GM12891 (cell line): ENCODE results near the gene SRGAP2B.
"Not testable (repeated sequence)": the region's sequence is repeated elsewhere in the genome, so short reads cannot be mapped to it uniquely, and the experiment has no call there.

ENCODE experiments used
- PAX5 ChIP-seq: IDR thresholded peaks from 2 replicates; pipeline ENCODE4 v1.6.1; 2011; ENCODE audit warnings: low read length, moderate library complexity, mild to moderate bottlenecking; ENCODE audit not compliant: insufficient read depth, severe bottlenecking
- POLR2A ChIP-seq: IDR thresholded peaks from 2 replicates; pipeline ENCODE4 v1.6.1; 2011; ENCODE audit warnings: low read depth, low read length, control low read depth
- POLR2AphosphoS5 ChIP-seq: IDR thresholded peaks from 2 replicates; pipeline ENCODE4 v1.6.1; 2011; ENCODE audit warnings: low read depth, low read length, control low read depth
- POU2F2 ChIP-seq: IDR thresholded peaks from 2 replicates; pipeline ENCODE4 v1.6.1; 2011; ENCODE audit warnings: low read depth, mild to moderate bottlenecking, control low read depth, low read length, moderate library complexity
- SPI1 ChIP-seq: IDR thresholded peaks from 2 replicates; pipeline ENCODE4 v1.6.1; 2011; ENCODE audit warnings: low read depth, low read length, control low read depth
- TAF1 ChIP-seq: IDR thresholded peaks from 2 replicates; pipeline ENCODE4 v1.6.1; 2011; ENCODE audit warnings: low read depth, low read length, control low read depth

- TF ChIP-seq POLR2AphosphoS5, PAX5, POLR2A, TAF1, SPI1, POU2F2: not testable (repeated sequence)
These were observed 163.0 kb downstream of the SRGAP2B start for GRCh38 chr1:144932153-144932552.
